Progenitor cell of endocrine pancreas (in vitro differentiated cells): ENCODE measurements around the gene CERS6. TPM values are rescaled to one million over a fixed set of nuclear protein-coding genes. Genes with fewer than 3 reads are reported as not detected.

Experiments
- DNase-seq: peaks from one replicate; pipeline ENCODE4 v3.0.0; 2021; ENCODE audit warnings: low spot score; ENCODE audit not compliant: unreplicated experiment
- H3K27ac Mint-ChIP-seq: 2 replicates; pipeline ENCODE4 v1.8.0; 2021; ENCODE audit warnings: mild to moderate bottlenecking, moderate library complexity, mixed read lengths
- H3K27me3 Mint-ChIP-seq: 2 replicates; pipeline ENCODE4 v1.8.0; 2021; ENCODE audit warnings: mixed read lengths
- H3K36me3 Mint-ChIP-seq: 2 replicates; pipeline ENCODE4 v1.8.0; 2022; ENCODE audit warnings: mixed read lengths; ENCODE audit not compliant: insufficient read depth
- H3K4me1 Mint-ChIP-seq: 2 replicates; pipeline ENCODE4 v1.8.0; 2021; ENCODE audit warnings: low read depth, mixed read lengths
- H3K4me3 Mint-ChIP-seq: 2 replicates; pipeline ENCODE4 v1.8.0; 2021; ENCODE audit warnings: low read depth, mild to moderate bottlenecking, moderate library complexity, mixed read lengths
- H3K9me3 Mint-ChIP-seq: 2 replicates; pipeline ENCODE4 v1.8.0; 2021; ENCODE audit warnings: low read depth, mixed read lengths
- total RNA-seq: library from RNA; stranded (reverse); gene quantifications from 2 replicates; pipeline ENCODE4 v1.2.1, GENCODE V29; 2021
- TF ChIP-seq, protein P1 (sequence below): fragments of 200-600 bp; sonication (generic); IDR thresholded peaks from one replicate; pipeline ENCODE4 v1.5.0; 2021; ENCODE audit warnings: antibody characterized with exemption, mild to moderate bottlenecking; ENCODE audit not compliant: unreplicated experiment

Gene CERS6
- total RNA-seq, 1 donor from 2014 or later = 32.5 TPM

DNA sequence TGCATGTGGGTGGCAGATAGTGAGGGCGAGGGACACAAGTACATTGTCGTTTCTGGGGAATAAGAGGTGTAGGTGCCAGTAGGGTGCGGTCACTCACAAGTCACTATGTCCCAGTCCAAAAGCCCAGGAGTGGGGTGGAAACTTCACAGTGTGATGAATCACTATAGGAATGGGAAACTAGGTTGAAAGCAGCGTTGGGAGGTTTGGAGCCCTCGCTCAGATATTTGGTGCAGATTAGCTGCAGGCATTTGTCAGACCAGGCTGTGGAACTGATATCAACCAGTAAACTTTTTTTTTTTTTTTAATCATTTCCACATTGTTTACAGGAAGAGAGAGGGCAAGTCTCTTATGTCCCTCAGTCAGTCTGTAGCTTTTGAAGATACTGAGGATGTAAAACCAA is 121.8 kb downstream of the CERS6 start:
- H3K9me3 Mint-ChIP-seq = no peaks in the 10 kb centered on the region
- H3K36me3 Mint-ChIP-seq = no peaks in the 10 kb centered on the region
- TF ChIP-seq, protein P1, sequence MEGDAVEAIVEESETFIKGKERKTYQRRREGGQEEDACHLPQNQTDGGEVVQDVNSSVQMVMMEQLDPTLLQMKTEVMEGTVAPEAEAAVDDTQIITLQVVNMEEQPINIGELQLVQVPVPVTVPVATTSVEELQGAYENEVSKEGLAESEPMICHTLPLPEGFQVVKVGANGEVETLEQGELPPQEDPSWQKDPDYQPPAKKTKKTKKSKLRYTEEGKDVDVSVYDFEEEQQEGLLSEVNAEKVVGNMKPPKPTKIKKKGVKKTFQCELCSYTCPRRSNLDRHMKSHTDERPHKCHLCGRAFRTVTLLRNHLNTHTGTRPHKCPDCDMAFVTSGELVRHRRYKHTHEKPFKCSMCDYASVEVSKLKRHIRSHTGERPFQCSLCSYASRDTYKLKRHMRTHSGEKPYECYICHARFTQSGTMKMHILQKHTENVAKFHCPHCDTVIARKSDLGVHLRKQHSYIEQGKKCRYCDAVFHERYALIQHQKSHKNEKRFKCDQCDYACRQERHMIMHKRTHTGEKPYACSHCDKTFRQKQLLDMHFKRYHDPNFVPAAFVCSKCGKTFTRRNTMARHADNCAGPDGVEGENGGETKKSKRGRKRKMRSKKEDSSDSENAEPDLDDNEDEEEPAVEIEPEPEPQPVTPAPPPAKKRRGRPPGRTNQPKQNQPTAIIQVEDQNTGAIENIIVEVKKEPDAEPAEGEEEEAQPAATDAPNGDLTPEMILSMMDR = no peak
- no peak overlapping the region for H3K4me3 Mint-ChIP-seq
- H3K4me1 Mint-ChIP-seq = peaks cover 5% of the 10 kb centered on the region
- no peaks in the 10 kb centered on the region for H3K27me3 Mint-ChIP-seq
- DNase-seq = no peak
- H3K27ac Mint-ChIP-seq = no peak overlapping the region

DNA sequence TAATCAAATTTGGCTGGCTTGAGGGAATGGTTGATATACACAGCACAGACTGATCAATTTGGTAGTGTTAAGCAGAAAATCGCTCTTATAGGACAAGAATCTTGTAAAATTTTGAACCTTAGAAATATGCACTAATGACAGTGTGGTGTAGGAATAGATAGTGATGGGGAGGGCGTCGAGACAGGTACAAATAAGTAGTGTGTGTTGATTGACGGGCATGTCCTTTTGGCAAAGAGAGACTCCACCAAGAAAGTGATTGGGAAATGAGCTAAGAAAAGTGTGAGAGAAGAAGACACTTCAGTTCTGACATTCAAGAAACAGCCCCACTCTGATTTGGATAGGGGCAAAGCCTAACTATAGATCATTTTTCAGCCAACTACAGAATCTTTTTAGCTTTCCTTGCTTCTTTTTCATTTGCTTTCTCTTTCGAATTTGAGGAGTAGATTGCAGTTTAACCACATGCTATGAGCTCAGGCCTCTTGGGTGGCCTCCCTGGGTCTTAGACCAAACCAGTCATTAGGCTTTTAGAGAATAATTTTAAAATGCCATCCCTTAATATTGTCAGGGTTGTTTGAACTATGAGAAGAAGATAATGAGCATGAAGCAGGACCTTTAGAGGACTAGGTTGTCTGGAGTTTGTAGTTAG is 127.1 kb downstream of the CERS6 start:
- H3K9me3 Mint-ChIP-seq = no peaks in the 10 kb centered on the region
- H3K27ac Mint-ChIP-seq = no peak overlapping the region
- no peak overlapping the region for H3K4me3 Mint-ChIP-seq
- H3K36me3 Mint-ChIP-seq = no peaks in the 10 kb centered on the region
- no peaks in the 10 kb centered on the region for H3K27me3 Mint-ChIP-seq
- TF ChIP-seq, protein P1 = no peak
- no peaks in the 10 kb centered on the region for H3K4me1 Mint-ChIP-seq
- no peak for DNase-seq

DNA sequence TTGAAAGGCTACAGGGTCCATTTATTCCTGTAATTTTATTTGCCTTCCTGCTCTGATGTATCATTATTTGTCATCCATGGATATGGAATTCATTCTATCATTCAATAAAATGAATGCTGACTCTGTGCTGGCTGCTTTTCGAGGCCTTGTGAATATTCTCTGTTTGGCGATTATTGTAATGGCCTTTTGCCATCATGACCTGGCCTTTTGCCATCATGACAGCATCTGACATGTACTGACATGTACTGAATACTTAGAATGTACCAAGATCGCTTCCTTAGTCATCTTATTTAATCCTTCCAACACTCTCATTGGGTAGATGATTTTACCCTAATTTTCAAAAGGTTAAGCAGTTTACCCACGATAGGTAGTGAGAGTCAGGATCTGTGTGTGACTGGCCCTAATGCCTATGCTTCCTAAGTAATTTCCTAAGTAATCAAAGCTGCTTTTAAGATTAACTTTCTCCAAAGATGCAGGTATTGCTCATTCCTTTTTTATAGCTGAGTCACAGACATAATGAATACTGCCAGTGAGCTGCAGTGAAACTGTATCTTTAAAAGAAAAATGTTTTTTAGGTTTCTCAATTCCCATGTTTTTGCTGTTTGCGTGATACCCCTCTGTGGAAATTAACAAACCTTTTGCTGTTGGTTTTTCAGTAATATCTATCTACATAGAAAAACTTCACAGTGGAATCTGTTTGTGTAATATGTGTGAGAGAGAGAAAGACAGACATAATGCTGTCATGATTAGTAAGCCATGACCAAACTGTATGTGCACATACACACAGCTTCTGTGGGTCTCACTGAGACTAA is 127.8 kb downstream of the CERS6 start:
- no peak overlapping the region for H3K27ac Mint-ChIP-seq
- H3K4me1 Mint-ChIP-seq = no peaks in the 10 kb centered on the region
- no peaks in the 10 kb centered on the region for H3K36me3 Mint-ChIP-seq
- no peaks in the 10 kb centered on the region for H3K9me3 Mint-ChIP-seq
- DNase-seq = no peak
- TF ChIP-seq, protein P1 = no peak
- H3K4me3 Mint-ChIP-seq = no peak overlapping the region
- no peaks in the 10 kb centered on the region for H3K27me3 Mint-ChIP-seq

DNA sequence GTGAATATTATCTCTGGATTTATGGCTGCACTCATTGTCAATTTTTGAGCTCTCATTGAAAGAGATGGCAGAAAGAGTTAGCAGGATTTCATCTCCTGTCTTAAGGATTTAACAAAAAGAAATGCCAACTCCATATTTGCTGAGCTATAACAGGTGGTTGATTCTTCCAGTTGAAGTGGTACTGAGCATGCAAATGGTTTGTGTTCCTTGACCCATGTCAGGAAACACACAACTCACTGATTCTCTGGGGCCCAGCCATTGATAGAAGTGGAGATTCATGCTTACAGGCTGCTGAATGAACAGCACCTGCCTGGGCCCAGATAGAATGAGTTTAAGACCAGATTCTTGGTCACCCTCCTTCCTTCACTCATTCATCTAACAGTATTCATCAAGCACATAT is 128.8 kb downstream of the CERS6 start:
- Mint-ChIP-seq H3K9me3 (no peaks in the 10 kb centered on the region), H3K4me3 (no peak overlapping the region), H3K4me1 (no peaks in the 10 kb centered on the region), H3K27ac (no peak overlapping the region), H3K36me3 (no peaks in the 10 kb centered on the region), H3K27me3 (no peaks in the 10 kb centered on the region)
- TF ChIP-seq, protein P1 = no peak
- no peak for DNase-seq

DNA sequence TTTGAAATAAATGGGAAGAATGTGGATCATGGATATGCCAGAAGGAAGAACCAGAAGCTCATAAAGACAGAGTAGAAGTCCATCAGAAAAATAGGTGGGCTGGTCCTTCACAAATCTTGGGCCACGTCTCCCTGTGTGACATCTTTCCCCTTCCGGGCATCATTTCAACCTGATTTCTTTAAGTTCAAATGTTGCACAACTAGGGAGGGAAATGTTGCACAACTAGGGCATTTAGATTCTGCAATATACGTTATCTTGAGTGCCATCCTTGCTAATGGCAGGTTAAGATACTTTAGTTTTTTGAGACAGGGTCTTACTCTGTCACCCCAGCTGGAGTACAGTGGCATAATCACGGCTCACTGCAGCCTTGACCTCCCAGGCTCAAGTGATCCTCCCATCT is 129.6 kb downstream of the CERS6 start:
- no peaks in the 10 kb centered on the region for H3K27me3 Mint-ChIP-seq
- no peak overlapping the region for H3K4me3 Mint-ChIP-seq
- no peaks in the 10 kb centered on the region for H3K4me1 Mint-ChIP-seq
- no peaks in the 10 kb centered on the region for H3K9me3 Mint-ChIP-seq
- TF ChIP-seq, protein P1 = no peak
- H3K36me3 Mint-ChIP-seq = no peaks in the 10 kb centered on the region
- no peak overlapping the region for H3K27ac Mint-ChIP-seq
- DNase-seq = no peak
